ENCODE data around the gene OR4E2. TPM values are rescaled to one million over a fixed set of nuclear protein-coding genes. Genes with fewer than 3 reads are reported as not detected.
"Not testable (repeated sequence)": the region's sequence is repeated elsewhere in the genome, so short reads cannot be mapped to it uniquely, and the experiment has no call there.

Gene OR4E2
- total and polyA plus RNA-seq, 10 donors, result not detected

- intact Hi-C loops (cut with DNase I; ENCODE audit: low total_unique reads), result no loop called here
- Histone ChIP-seq H3K27ac (no peak overlapping the region), H3K36me3 (no peaks in the 10 kb centered on the region), H3K27me3 (replicated peaks in 1 of 7) (peaks cover 0 to 11% (median 0%) of the 10 kb centered on the region in 7 donors), H3K9me3 (peaks cover 0 to 5% (median 0%) of the 10 kb centered on the region in 8 donors), H3K4me3 (no peak overlapping the region), H3K4me1 (no peaks in the 10 kb centered on the region)
- DNase-seq, result no peak
- TF ChIP-seq CTCF (IDR thresholded peaks at IDR 0.05 in 8 of 11, conservative IDR thresholded peaks at IDR 0.05 in 3 of 11) (no peak), POLR2A (IDR thresholded peaks at IDR 0.05) (no peak), POLR2AphosphoS5 (IDR thresholded peaks at IDR 0.05) (no peak)
- WGBS, 5 donors, result 61 to 80% (median 73%) methylated on average over 3 of the region's 3 CpGs
Measured at GRCh38 chr14:21626491-21627230, 27.0 kb upstream of the OR4E2 start.

DNA sequence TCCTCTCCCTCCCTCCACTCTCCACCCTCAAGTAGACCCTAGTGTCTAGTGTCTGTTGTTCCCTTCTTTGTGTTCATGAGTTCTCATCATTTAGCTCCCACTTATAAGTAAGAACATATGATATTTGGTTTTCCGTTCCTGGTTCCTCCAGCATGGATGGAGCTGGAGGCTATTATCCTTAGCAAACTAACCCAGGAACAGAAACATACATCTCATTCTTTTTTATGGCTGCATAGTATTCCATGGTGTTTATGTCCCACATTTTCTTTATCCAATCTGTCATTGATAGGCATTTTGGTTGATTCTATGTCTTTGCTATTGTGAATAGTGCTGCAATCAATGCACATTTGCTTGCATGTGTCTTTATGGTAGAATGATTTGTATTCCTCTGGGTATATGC lies 23.1 kb upstream of the OR4E2 start:
- intact Hi-C loops (cut with DNase I; ENCODE audit: low total_unique reads), result not testable (repeated sequence)
- H3K27me3 ChIP-seq (replicated peaks in 1 of 7), result peaks cover 0 to 18% (median 0%) of the 10 kb centered on the region in 7 donors
- 92 to 100% (median 96%) methylated on average over 1 of the region's 1 CpG for WGBS, 5 donors

GRCh38 chr14:21631084-21631483 lies 22.6 kb upstream of the OR4E2 start:
- Histone ChIP-seq H3K27ac (no peak overlapping the region), H3K9me3 (peaks cover 0 to 5% (median 0%) of the 10 kb centered on the region in 8 donors), H3K27me3 (replicated peaks in 1 of 7) (peaks cover 0 to 13% (median 0%) of the 10 kb centered on the region in 7 donors), H3K4me3 (no peak overlapping the region), H3K4me1 (no peaks in the 10 kb centered on the region), H3K36me3 (no peaks in the 10 kb centered on the region)
- no peak for TF ChIP-seq POLR2A (IDR thresholded peaks at IDR 0.05)
- TF ChIP-seq POLR2AphosphoS5 (IDR thresholded peaks at IDR 0.05), result no peak
- no peak for TF ChIP-seq CTCF (IDR thresholded peaks at IDR 0.05 in 8 of 11, conservative IDR thresholded peaks at IDR 0.05 in 3 of 11)
- intact Hi-C loops (cut with DNase I; ENCODE audit: low total_unique reads), result no loop called here
- no peak for DNase-seq
- 28 to 66% (median 58%) methylated on average over 3 of the region's 3 CpGs for WGBS, 5 donors

More for the DNA sequence above, 23.1 kb upstream of the OR4E2 start:
- DNase-seq, H3K4me1 ChIP-seq, H3K27ac ChIP-seq, H3K9me3 ChIP-seq, H3K4me3 ChIP-seq, H3K36me3 ChIP-seq: not testable (repeated sequence)

DNA sequence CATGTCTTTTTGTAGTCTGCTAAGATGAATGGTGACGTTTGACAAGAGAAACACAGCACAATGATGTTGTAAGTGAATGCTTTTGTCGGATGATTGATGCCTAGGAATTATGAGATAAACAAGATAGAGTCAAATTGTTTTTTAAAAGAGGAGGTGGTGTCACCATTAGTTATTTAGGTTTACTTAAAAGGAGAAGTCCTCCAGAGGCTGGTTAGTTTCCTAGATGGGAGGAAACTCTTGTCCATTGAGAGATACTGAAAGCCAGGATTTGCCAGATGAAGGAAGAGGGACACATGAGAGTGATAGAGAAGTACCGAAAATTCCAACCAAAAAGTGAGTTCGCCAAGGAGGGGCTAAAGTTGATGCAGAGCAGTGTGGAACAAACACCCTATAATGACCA lies 18.8 kb upstream of the OR4E2 start, which contains the start of gene OR10G2:
Gene OR10G2 (minus strand): TSS at position 101 of the 400 bp plus-strand sequence. CDS start 98 bp downstream, at position 3.
- intact Hi-C loops (cut with DNase I; ENCODE audit: low total_unique reads), result no loop called here
- no peak for TF ChIP-seq CTCF (IDR thresholded peaks at IDR 0.05 in 8 of 11, conservative IDR thresholded peaks at IDR 0.05 in 3 of 11)
- Histone ChIP-seq H3K36me3 (no peaks in the 10 kb centered on the region), H3K27ac (no peak within 1 kb of the TSS), H3K4me3 (no peak within 1 kb of the TSS), H3K4me1 (no peaks in the 10 kb centered on the region), H3K9me3 (peaks cover 0 to 5% (median 0%) of the 10 kb centered on the region in 8 donors), H3K27me3 (replicated peaks in 1 of 7) (peaks cover 0 to 6% (median 0%) of the 10 kb centered on the region in 7 donors)
- DNase-seq, result no peak
- WGBS, 5 donors, result 69 to 85% (median 78%) methylated on average over 4 of the region's 4 CpGs

Data from spleen (tissue), 11 donors.